NCI-H2196 treated with DMSO at 0.1 percent for 48 hours (cell line): ENCODE data around the gene CDH26.

Source experiments
- DNase-seq: peaks from one replicate; lab custom pipeline; 2025; ENCODE audit not compliant: unreplicated experiment; lab: John Stamatoyannopoulos, UW

The CDH26 gene

GRCh38 chr20:60010689-60011458 is 52.7 kb downstream of the CDH26 start:
- no peak for DNase-seq

GRCh38 chr20:60011512-60012507 is 53.6 kb downstream of the CDH26 start:
- DNase-seq = peak; percentile 24

DNA sequence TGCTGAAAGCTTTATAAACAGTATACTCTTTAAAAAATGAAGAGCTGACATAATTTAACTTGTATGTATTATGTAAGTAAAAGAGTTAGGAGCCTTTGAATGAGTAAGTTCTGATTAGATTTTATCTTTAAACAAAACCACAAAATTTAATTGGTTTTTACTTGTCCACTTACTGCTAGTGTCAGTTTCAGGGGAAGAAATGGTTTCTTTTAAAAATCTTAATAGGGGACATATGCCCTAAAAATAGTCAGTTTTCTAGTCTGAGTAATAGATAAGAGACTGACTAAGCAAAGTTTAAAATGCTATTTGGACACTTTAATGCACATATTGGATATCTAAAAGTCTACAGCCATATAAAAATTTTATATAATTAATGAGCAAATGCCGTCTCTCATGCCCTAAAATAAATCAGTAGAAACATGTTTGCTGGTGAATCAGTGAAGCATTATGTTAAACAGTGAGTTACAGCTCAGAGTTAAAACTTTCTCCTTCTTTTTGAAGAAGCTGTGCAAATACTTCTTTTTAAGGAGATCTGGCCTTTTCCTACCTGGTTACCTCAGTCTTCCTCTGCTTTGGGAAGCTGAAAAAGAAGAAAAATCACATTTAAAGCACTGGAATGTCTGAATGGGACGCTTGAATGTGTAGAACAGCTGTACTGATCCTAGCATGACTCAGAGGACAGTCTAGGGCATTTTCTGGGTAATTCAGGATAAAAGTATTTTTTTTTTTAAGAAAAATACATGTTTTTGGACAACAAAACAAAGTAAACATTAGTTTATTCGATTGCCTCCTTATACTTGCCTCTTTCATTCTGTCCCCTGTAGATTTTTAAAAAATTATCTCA is 55.3 kb downstream of the CDH26 start:
- DNase-seq = no peak

GRCh38 chr20:60016406-60016805 is 58.2 kb downstream of the CDH26 start:
- no peak for DNase-seq

GRCh38 chr20:60020251-60020650 is 62.0 kb downstream of the CDH26 start:
- no peak for DNase-seq

GRCh38 chr20:60021104-60021503 is 62.9 kb downstream of the CDH26 start:
- DNase-seq = no peak

GRCh38 chr20:60022849-60023248 is 64.6 kb downstream of the CDH26 start:
- no peak for DNase-seq

DNA sequence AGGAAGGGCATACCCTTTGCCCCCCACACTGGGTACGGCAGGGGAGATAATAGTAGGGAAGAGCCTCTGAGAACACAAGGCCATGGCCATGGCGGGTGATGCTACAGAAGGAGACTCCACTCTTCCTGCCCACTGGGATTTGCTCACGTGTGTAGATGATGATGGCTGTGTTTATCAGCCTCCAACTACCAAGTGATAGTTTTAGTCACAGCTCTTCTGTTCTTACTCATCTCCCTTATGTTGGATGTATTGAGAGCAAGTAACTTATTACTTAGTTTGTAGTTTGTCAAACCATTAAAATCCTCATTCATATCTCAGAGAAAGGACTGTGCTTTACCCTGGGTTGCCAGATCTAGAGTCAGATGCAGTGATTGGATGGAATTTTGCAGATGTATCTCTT is 66.0 kb downstream of the CDH26 start:
- DNase-seq = no peak

- no peak for DNase-seq
Observed at GRCh38 chr20:60024801-60025200, 66.6 kb downstream of the CDH26 start.

- DNase-seq = no peak
Observed at GRCh38 chr20:60026010-60026409, 67.8 kb downstream of the CDH26 start.

GRCh38 chr20:60030471-60030870 is 72.2 kb downstream of the CDH26 start:
- no peak for DNase-seq

DNA sequence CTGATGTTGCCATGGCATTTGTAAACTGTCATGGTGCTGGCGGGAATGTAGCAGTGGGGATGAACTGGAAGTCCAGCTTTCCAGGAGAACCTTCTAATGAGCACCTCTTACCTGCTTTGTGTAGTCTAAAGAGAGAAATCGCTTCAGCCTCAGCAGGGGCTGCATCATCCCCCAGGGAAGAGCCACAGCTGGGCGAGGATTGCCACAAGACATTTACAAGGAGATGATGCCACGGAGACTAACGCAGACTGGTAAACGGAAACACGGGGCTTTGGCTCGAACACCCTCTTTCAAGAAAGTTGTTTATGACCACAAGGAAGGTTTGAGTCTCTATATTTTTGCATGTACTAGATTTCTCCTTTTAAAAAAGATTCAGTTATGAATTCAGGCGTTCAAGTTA is 72.9 kb downstream of the CDH26 start:
- no peak for DNase-seq

DNA sequence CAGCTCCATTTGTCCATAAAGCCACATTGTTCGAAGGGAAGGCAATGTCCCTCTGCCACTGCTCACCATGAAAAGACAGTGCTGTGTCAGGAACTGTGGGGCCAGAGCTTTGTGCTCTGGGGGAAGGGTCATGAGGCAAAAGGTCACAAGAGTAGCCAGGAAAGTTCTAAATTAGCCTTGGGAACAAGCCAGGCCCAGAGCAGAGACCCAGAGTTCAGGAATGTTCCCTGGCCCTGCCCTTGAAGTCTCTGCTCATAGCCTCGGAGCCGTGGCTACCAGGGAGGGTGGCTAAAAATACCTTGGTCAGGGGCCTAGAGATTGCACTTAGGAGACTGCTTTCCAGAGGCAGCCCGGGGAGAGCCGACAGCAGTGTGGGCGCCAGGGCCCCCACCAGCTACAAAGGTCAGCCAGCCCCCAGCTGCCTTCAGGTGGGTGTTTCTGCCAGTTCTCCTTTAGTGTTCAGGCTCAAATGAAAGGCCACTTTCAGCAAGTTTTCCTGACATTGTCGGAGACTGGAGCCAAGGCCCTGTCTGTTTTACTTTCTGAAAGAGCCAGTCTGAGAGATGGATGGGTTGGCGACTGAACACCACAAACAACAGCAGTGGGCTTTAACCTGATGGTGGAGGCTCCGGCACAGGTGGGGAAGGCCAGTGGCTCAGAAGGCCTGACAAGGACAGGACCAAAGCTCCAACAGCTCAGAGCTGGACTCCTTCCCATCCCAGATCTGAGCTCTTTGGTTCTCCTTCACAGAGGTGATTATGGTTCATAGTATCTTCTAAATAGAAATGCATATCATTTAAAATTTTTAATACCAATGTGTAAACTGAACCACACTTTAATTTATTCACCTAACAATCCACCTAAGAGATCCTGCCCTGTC is 76.2 kb downstream of the CDH26 start:
- DNase-seq = no peak

- DNase-seq = no peak
Observed at GRCh38 chr20:60035486-60035885, 77.3 kb downstream of the CDH26 start.

DNA sequence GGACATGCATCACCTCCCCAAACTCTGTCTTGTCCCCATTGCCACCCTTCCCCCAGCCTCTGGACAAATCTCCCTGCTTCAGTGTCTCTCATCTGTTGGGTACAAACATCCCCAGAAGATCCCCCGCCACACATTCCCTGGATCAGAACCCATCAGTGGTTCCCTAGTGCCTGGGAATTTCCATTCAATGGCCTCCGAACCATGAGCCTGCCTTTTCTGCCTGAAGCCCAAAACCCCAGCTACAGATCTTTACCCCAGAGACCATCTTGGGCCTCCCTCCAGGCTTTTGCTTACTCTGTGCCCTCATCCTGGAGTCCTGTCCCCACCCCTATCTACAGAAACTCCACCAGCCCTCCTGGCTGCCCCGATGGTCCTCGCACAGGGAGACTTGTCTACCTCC is 78.1 kb downstream of the CDH26 start:
- DNase-seq = no peak

GRCh38 chr20:60036746-60037499 is 78.7 kb downstream of the CDH26 start:
- peak; percentile 64 for DNase-seq

GRCh38 chr20:60038400-60039008 is 80.3 kb downstream of the CDH26 start:
- DNase-seq = no peak

DNA sequence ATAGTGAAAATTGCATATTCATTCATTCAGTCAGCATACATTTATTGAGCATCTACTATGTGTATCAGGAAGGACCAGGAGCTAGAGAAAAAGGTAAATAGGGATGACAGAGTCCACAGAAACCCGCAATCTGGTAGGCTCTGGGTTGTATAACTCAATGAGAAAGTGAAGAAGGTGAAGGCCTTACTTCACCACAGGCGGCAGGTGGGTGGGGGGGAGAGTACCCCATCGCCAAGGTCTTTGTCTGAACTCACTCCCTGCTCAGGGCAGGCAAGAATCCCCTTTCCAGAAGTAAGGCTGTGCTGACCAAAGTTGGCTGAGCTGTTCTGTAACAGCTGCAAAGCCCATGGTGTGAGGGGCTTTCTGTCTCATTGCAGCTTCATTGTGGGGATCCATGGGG is 81.3 kb downstream of the CDH26 start:
- no peak for DNase-seq
